OCI-LY7 (cell line): ENCODE results near the gene CCDC27. TPM values are rescaled to one million over a fixed set of nuclear protein-coding genes. Genes with fewer than 3 reads are reported as not detected.

Experiments used
- BruUV-seq: library from RNA; stranded (reverse); fragments of 400-500 nt; replicated peaks from 2 replicates; lab custom pipeline; 2021; lab: Mats Ljungman, UMichigan
- CTCF ChIA-PET: fragments of 300-600 bp; sonication (Branson Sonifier 250); formaldehyde crosslinking; loops from one replicate; lab custom pipeline; 2022; ENCODE audit warnings: antibody characterized with exemption; ENCODE audit not compliant: unreplicated experiment; lab: Charles Lee
- POLR2A ChIA-PET: fragments of 300-600 bp; sonication (Branson Sonifier 250); formaldehyde crosslinking; loops from one replicate; lab custom pipeline; 2022; ENCODE audit warnings: antibody characterized with exemption; lab: Charles Lee
- DNase-seq: peaks from one replicate; pipeline ENCODE4 v3.0.0-alpha.2; 2015; ENCODE audit warnings: low spot score
- H2AFZ ChIP-seq: fragments of 200-600 bp; sonication (generic), shearing (Covaris generic); 2 replicates; pipeline ENCODE4 v1.6.1; 2014; ENCODE audit warnings: mild to moderate bottlenecking, antibody characterized with exemption, low read length, moderate library complexity
- H3K27ac ChIP-seq: fragments of 200-600 bp; sonication (generic); 2 replicates; pipeline ENCODE4 v1.5.1; 2014; ENCODE audit warnings: mixed run types, low read depth, mild to moderate bottlenecking, moderate library complexity, low read length, inconsistent platforms; ENCODE audit not compliant: poor library complexity, severe bottlenecking
- H3K36me3 ChIP-seq: fragments of 200-600 bp; sonication (generic); 2 replicates; pipeline ENCODE4 v1.6.1; 2014; ENCODE audit warnings: mild to moderate bottlenecking, antibody characterized with exemption, low read length, moderate library complexity, mixed read lengths; ENCODE audit not compliant: insufficient read depth
- H3K4me1 ChIP-seq: fragments of 200-600 bp; sonication (generic); 2 replicates; pipeline ENCODE4 v1.5.1; 2014; ENCODE audit warnings: mild to moderate bottlenecking, low read length; ENCODE audit not compliant: insufficient read depth, poor library complexity, severe bottlenecking
- H3K4me2 ChIP-seq: fragments of 200-600 bp; sonication (generic); 2 replicates; pipeline ENCODE4 v1.6.1; 2014; ENCODE audit warnings: mild to moderate bottlenecking, low read length
- H3K4me3 ChIP-seq: fragments of 200-600 bp; sonication (generic); 2 replicates; pipeline ENCODE4 v1.5.1; 2014; ENCODE audit warnings: mild to moderate bottlenecking, low read depth, low read length; ENCODE audit not compliant: poor library complexity, severe bottlenecking
- H3K79me2 ChIP-seq: fragments of 200-600 bp; sonication (generic); 2 replicates; pipeline ENCODE4 v1.6.1; 2016; ENCODE audit warnings: low read depth, mild to moderate bottlenecking, low read length, moderate library complexity, mixed read lengths; ENCODE audit not compliant: insufficient read depth
- H3K9me2 ChIP-seq: fragments of 200-600 bp; sonication (generic); 2 replicates; pipeline ENCODE4 v1.6.1; 2016; ENCODE audit warnings: mild to moderate bottlenecking, low read length, mixed read lengths; ENCODE audit not compliant: insufficient read depth
- H3K9me3 ChIP-seq: fragments of 200-600 bp; sonication (generic); 2 replicates; pipeline ENCODE4 v1.6.1; 2014; ENCODE audit warnings: mild to moderate bottlenecking, mixed run types, low read length, mixed read lengths
- H4K20me1 ChIP-seq: fragments of 200-600 bp; sonication (generic); 2 replicates; pipeline ENCODE4 v1.6.1; 2014; ENCODE audit warnings: mild to moderate bottlenecking, antibody characterized with exemption, low read length, moderate library complexity, mixed read lengths; ENCODE audit not compliant: insufficient read depth
- CTCF ChIP-seq: fragments of 200-600 bp; sonication (generic); conservative IDR thresholded peaks from 2 replicates; pipeline ENCODE4 v1.5.1; 2014; ENCODE audit warnings: mild to moderate bottlenecking, antibody characterized with exemption, low read length, moderate library complexity, mixed read lengths
- EZH2phosphoT487 ChIP-seq: fragments of 200-600 bp; sonication (generic); IDR thresholded peaks from 2 replicates; pipeline ENCODE4 v1.6.1; 2018; ENCODE audit warnings: low read depth, borderline replicate concordance, mild to moderate bottlenecking, mixed run types, antibody characterized with exemption, low read length, moderate library complexity, mixed read lengths
- intact Hi-C: fragments of 100-400 bp; cut with micrococcal nuclease; formaldehyde crosslinking; loops from one replicate; pipeline ENCODE4 v1.10.0; 2022; ENCODE audit not compliant: unreplicated experiment
- total RNA-seq, 2 experiments: library from RNA; depleted of rRNA in 1 of 2; stranded (reverse); fragments of >200 nt in 1 of 2; shearing (Covaris generic) in 1 of 2; gene quantifications; 2 replicates each; pipeline ENCODE4 v1.2.3, GENCODE V29; 2014 to 2022

CCDC27 gene
- total RNA-seq, 2 experiments from 2014 or later = not detected

- CTCF ChIA-PET = no interaction called here
- H3K4me2 ChIP-seq = no peak overlapping the region
- no TSS peak for BruUV-seq
Observed at GRCh38 chr1:3736131-3736561, 16.1 kb upstream of the CCDC27 start.

DNA sequence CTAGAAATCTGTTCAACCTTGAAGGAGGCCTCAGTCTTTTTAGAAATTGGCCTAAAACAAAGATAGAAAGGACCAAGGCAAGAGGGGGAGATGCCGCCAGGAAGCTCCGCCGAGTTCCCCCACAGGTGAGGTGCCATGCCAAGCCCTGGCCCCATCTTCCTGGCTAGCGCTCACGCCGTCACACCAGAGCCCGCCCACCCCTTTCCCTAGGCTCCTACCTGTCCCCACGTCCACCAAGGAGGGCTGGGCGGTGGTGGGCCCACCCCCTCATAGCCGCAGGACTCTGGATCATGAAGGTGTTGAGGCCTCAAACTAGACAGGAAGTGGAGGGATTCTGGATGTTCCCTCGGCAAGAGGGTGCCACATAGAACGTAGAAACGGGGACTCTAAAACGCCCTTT, 15.5 kb upstream of the CCDC27 start:
- H4K20me1 ChIP-seq = no peaks in the 10 kb centered on the region
- POLR2A ChIA-PET = no interaction called here
- H3K9me3 ChIP-seq = no peaks in the 10 kb centered on the region
- no peak overlapping the region for H3K4me2 ChIP-seq
- no peaks in the 10 kb centered on the region for H3K4me1 ChIP-seq
- H2AFZ ChIP-seq = no peak overlapping the region
- no TSS peak for BruUV-seq
- H3K79me2 ChIP-seq = no peaks in the 10 kb centered on the region
- no peak overlapping the region for H3K27ac ChIP-seq
- no peak for DNase-seq
- intact Hi-C loops = no loop called here
- no peak for TF ChIP-seq EZH2phosphoT487
- TF ChIP-seq CTCF = no peak
- no peak overlapping the region for H3K4me3 ChIP-seq
- no peaks in the 10 kb centered on the region for H3K9me2 ChIP-seq
- H3K36me3 ChIP-seq = no peaks in the 10 kb centered on the region
- CTCF ChIA-PET = no interaction called here

More at GRCh38 chr1:3736131-3736561, 16.1 kb upstream of the CCDC27 start:
- H3K36me3 ChIP-seq = no peaks in the 10 kb centered on the region
- TF ChIP-seq EZH2phosphoT487 (no peak), CTCF (no peak)
- H3K9me2 ChIP-seq = no peaks in the 10 kb centered on the region
- no peaks in the 10 kb centered on the region for H3K9me3 ChIP-seq
- intact Hi-C loops = no loop called here
- H3K79me2 ChIP-seq = no peaks in the 10 kb centered on the region
- H3K4me1 ChIP-seq = no peaks in the 10 kb centered on the region
- POLR2A ChIA-PET = no interaction called here
- DNase-seq = no peak
- no peaks in the 10 kb centered on the region for H4K20me1 ChIP-seq
- H3K4me3 ChIP-seq = no peak overlapping the region
- H3K27ac ChIP-seq = no peak overlapping the region
- H2AFZ ChIP-seq = no peak overlapping the region

DNA sequence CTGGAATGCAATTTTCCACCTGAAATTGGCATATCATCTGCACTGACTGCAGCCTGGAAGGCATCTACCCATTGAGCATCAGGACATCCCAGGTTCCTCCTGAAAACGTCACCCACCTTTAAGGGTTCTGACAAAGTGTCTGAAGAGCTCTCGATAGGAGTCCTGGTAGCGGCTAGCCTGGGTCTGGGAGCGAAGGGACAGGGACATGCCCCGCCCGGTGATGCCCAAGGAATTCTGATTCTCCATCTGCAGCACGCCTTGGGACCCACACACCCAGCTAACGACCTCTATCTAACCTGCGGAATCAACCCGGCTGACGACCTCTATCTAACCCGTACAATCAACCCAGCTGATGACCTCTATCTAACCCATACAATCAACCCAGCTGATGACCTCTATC, 13.3 kb upstream of the CCDC27 start:
- CTCF ChIA-PET = no interaction called here
- Histone ChIP-seq H3K36me3 (no peaks in the 10 kb centered on the region), H3K4me3 (no peak overlapping the region), H3K4me2 (no peak overlapping the region), H3K4me1 (no peaks in the 10 kb centered on the region), H4K20me1 (no peaks in the 10 kb centered on the region), H3K9me2 (no peaks in the 10 kb centered on the region), H3K79me2 (no peaks in the 10 kb centered on the region), H3K27ac (no peak overlapping the region), H3K9me3 (no peaks in the 10 kb centered on the region), H2AFZ (no peak overlapping the region)
- intact Hi-C loops = no loop called here
- POLR2A ChIA-PET = interaction anchor here (0.6 kb wide), 1 partner anchor 77 kb away, joined by 5 read pairs; no protein-coding TSS in a partner anchor
- TF ChIP-seq EZH2phosphoT487 (no peak), CTCF (no peak)
- no peak for DNase-seq
- BruUV-seq = no TSS peak
